Measurements from ENCODE around the gene SOS2.

DNA sequence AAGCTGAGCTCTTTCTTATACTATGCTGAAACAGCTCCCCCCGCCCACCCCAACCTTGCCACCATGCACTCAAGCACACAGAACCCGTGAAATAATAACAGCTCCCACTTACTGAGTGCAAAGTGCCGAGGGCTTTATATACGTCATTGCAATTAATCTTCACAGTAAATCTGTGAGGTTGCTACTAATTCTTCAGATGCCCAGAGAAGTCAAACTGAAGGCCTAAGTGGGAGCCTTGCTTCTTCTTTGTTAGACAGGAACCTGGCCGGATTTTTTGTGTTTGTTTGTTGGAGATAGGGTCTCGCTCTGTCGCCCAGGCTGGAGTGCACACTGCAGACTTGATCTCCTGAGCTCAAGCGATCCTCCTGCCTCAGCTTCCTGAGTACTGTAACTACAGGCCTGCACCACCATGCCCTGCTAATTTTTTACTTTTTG is 149.1 kb downstream of the SOS2 start:
- TF ChIP-seq, protein P1, sequence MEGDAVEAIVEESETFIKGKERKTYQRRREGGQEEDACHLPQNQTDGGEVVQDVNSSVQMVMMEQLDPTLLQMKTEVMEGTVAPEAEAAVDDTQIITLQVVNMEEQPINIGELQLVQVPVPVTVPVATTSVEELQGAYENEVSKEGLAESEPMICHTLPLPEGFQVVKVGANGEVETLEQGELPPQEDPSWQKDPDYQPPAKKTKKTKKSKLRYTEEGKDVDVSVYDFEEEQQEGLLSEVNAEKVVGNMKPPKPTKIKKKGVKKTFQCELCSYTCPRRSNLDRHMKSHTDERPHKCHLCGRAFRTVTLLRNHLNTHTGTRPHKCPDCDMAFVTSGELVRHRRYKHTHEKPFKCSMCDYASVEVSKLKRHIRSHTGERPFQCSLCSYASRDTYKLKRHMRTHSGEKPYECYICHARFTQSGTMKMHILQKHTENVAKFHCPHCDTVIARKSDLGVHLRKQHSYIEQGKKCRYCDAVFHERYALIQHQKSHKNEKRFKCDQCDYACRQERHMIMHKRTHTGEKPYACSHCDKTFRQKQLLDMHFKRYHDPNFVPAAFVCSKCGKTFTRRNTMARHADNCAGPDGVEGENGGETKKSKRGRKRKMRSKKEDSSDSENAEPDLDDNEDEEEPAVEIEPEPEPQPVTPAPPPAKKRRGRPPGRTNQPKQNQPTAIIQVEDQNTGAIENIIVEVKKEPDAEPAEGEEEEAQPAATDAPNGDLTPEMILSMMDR (IDR thresholded peaks at IDR 0.05): no peak
- TF ChIP-seq POLR2A (IDR thresholded peaks at IDR 0.05; ENCODE audit: low read depth) (no peak), EP300 (IDR thresholded peaks at IDR 0.05) (no peak), POLR2AphosphoS5 (IDR thresholded peaks at IDR 0.05) (no peak)

All from esophagus muscularis mucosa (tissue), 4 donors.